GM12874 (cell line): ENCODE measurements around the gene RNGTT.

Experiments
- CTCF ChIP-seq: IDR thresholded peaks from 2 replicates; pipeline ENCODE4 v1.5.1; 2011; ENCODE audit warnings: low read depth, mild to moderate bottlenecking, control low read depth, low read length, moderate library complexity; ENCODE audit not compliant: insufficient read depth

RNGTT gene

GRCh38 chr6:88651400-88651799 lies 312.0 kb downstream of the RNGTT start:
- TF ChIP-seq CTCF = no peak

- no peak for TF ChIP-seq CTCF
Observed at GRCh38 chr6:88650979-88651378, 312.4 kb downstream of the RNGTT start.

- no peak for TF ChIP-seq CTCF
Observed at GRCh38 chr6:88650029-88650619, 313.3 kb downstream of the RNGTT start.

GRCh38 chr6:88641178-88641903 lies 322.1 kb downstream of the RNGTT start:
- no peak for TF ChIP-seq CTCF

- no peak for TF ChIP-seq CTCF
Observed at GRCh38 chr6:88637761-88638545, 325.5 kb downstream of the RNGTT start.

GRCh38 chr6:88636871-88637270 lies 326.5 kb downstream of the RNGTT start:
- no peak for TF ChIP-seq CTCF

GRCh38 chr6:88633782-88634181 lies 329.6 kb downstream of the RNGTT start:
- no peak for TF ChIP-seq CTCF
